ENCODE measurements around the gene PRDX5. TPM values are rescaled to one million over a fixed set of nuclear protein-coding genes. Genes with fewer than 3 reads are reported as not detected.

Gene PRDX5
- total RNA-seq, 2 experiments from 2014 or later: 31.7 to 33.1 TPM

DNA sequence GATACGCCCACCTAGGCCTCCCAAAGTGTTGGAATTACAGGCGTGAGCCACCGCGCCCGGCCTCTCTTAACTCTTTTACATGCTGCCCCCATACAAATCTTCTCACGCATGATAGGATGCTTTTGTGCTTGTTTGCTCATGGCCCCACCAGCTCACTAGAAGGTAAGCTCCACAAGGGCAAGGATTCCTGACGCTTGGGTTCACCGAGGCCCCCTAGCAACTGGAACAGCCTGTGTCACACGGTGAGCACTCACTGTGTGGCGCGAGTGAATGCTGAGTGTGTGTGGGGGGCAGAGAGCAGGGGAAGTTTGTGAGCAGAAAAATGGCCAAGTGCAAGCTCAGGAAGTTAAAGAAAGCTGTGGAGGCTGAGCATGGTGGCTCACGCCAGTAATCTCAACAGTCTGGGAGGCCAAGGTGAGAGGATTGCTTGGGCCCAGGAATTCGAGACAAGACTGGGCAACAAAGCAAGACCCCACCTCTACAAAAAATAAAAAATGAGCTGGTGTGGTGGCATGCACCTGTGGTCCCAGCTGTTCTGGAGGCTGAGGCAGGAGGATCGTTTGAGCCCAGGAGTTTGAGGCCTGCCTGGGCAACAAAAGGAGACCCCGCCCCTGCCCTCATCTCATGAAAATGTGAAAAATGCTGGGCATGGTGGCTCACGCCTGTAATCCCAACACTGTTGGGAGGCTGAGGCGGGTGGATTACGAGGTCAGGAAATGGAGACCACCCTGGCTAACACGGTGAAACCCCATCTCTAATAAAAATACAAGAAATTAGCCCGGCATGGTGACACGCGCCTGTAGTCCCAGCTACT is 35.8 kb upstream of the PRDX5 start:
- peaks cover 11% of the 10 kb centered on the region for H3K36me3 Mint-ChIP-seq (ENCODE audit: low read depth)
- Histone ChIP-seq H3K4me1 (ENCODE audit: insufficient read depth, low read length) (peaks cover 34% of the 10 kb centered on the region), H3K27ac (ENCODE audit: low read depth in 1 of 2, low read length in 2 of 2) (no peak overlapping the region), H3K36me3 (ENCODE audit: insufficient read depth, low read length) (peaks cover 19% of the 10 kb centered on the region), H3K9me3 (ENCODE audit: control insufficient read depth in 1 of 2, insufficient read depth in 1 of 2, low read length in 2 of 2) (no peaks in the 10 kb centered on the region), H3K4me3 (ENCODE audit: low read length) (no peak overlapping the region), H3K27me3 (ENCODE audit: control insufficient read depth in 1 of 2, insufficient read depth in 2 of 2, low read length in 2 of 2) (no peaks in the 10 kb centered on the region)
- no peaks in the 10 kb centered on the region for H3K27me3 Mint-ChIP-seq
- DNase-seq (no peak), ATAC-seq (ENCODE audit: poor library complexity) (no peak)
- H3K4me3 Mint-ChIP-seq: peak overlapping the region; percentile 45
- H3K27ac Mint-ChIP-seq: no peak overlapping the region
- peaks cover 21% of the 10 kb centered on the region for H3K4me1 Mint-ChIP-seq (ENCODE audit: low read depth)
- TF ChIP-seq CTCF (IDR thresholded peaks at IDR 0.05): no peak
- H3K9me3 Mint-ChIP-seq: no peaks in the 10 kb centered on the region
- intact Hi-C loops (cut with DNase I, micrococcal nuclease): no loop called here
- CTCF ChIA-PET: interaction anchor here (1.2 to 5.8 kb wide), 3 partner anchors 11 to 461 kb away, joined by 3 to 36 read pairs (median 7); no protein-coding TSS in a partner anchor
- POLR2A ChIA-PET: interaction anchor here (1.1 to 5.3 kb wide), 2 partner anchors 12 to 76 kb away, joined by 3 to 125 read pairs; partner anchors contain the start of gene FERMT3

DNA sequence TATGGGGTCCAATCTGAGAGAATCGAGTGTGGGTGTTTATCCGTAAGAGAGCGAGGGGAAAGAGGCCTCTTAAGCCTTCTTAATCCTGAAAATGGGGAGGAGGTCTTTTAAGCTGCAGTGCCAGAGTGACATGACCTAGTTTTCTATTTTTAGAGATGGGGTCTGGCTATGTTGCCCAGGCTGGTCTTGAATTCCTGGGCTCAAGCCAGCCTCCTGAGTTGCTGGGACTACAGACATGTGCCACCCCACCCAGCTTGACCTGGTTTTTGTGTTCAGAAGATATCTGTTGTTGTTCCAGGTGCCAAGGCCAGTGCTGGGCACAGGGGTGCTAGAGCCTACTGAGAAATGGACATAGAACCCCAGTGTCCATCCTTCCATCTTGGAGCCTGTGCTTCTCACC is 34.8 kb upstream of the PRDX5 start:
- no peaks in the 10 kb centered on the region for H3K27me3 ChIP-seq (ENCODE audit: control insufficient read depth in 1 of 2, insufficient read depth in 2 of 2, low read length in 2 of 2)
- no peak for TF ChIP-seq CTCF (IDR thresholded peaks at IDR 0.05)
- H3K36me3 Mint-ChIP-seq (ENCODE audit: low read depth): peaks cover 11% of the 10 kb centered on the region
- H3K27ac ChIP-seq (ENCODE audit: low read depth in 1 of 2, low read length in 2 of 2): no peak overlapping the region
- peaks cover 37% of the 10 kb centered on the region for H3K4me1 ChIP-seq (ENCODE audit: insufficient read depth, low read length)
- no peaks in the 10 kb centered on the region for H3K9me3 ChIP-seq (ENCODE audit: control insufficient read depth in 1 of 2, insufficient read depth in 1 of 2, low read length in 2 of 2)
- H3K4me3 Mint-ChIP-seq: peak overlapping the region; percentile 74
- ATAC-seq (ENCODE audit: poor library complexity): no peak
- DNase-seq: no peak
- H3K27ac Mint-ChIP-seq: peak overlapping the region; percentile 97
- H3K9me3 Mint-ChIP-seq: no peaks in the 10 kb centered on the region
- intact Hi-C loops (cut with DNase I, micrococcal nuclease): no loop called here
- peaks cover 19% of the 10 kb centered on the region for H3K36me3 ChIP-seq (ENCODE audit: insufficient read depth, low read length)
- H3K4me1 Mint-ChIP-seq (ENCODE audit: low read depth): peaks cover 21% of the 10 kb centered on the region
- ChIA-PET CTCF (interaction anchor here (1.2 to 5.8 kb wide), 4 partner anchors 12 to 460 kb away, joined by 3 to 36 read pairs (median 14); partner anchors contain the start of gene CATSPERZ), POLR2A (interaction anchor here (1.1 to 5.3 kb wide), 2 partner anchors 13 to 77 kb away, joined by 3 to 125 read pairs; partner anchors contain the start of gene FERMT3)
- H3K4me3 ChIP-seq (ENCODE audit: low read length): no peak overlapping the region
- H3K27me3 Mint-ChIP-seq: no peaks in the 10 kb centered on the region

DNA sequence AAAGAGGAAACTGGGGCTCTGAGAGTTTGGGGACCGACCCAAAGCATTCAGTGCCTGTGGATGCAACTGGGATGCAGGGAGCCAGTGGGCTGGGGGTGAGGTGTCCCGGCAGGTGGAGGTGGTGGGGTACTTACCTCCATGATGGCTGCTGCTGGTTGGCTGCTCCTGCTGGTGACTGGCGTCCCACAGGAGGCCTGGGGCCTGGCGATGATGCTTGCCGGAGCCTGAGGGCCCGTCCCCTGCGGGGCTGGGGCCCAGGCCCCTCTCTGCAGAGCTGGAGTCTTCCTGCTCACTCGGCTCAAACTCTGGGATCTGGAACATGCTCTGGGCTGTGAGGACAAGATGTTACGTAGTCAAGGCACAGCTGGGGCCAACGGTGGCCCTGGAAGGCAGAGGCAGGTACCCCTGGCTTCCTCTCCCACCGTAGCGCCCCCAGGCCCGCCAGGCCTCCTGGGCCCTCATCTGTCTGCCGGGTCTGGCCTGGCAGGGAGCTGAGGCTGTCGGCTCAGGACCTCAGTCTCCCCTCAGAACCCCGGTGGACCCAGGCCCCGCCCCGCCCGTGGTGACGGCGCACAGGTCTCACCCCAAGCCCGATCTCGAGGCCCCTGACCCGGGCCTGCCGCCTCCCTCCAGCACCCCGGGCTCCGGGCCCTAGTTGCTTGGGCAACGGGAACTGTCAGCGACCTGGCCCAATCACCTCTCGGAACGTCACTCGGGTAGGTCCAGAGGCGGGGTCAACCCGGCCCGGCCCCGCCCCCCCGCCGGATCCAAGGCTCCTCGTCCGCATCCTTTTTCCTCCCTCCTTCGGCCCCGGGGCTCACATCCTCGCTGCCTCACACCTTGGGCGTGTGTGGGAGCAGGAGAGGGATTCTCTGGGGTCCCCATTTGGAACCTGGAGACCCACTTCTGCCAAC is 33.6 kb upstream of the PRDX5 start, which contains the start of gene BAD:
TSS of gene BAD (minus strand) at position 618 of the 914 bp plus-strand sequence. CDS start at position 321, 297 bp downstream.
- no peaks in the 10 kb centered on the region for H3K27me3 ChIP-seq (ENCODE audit: control insufficient read depth in 1 of 2, insufficient read depth in 2 of 2, low read length in 2 of 2)
- peak within 1 kb of the TSS; percentile 99 to 100 for H3K27ac ChIP-seq (ENCODE audit: low read depth in 1 of 2, low read length in 2 of 2)
- Mint-ChIP-seq H3K36me3 (ENCODE audit: low read depth) (peaks cover 5% of the 10 kb centered on the region), H3K27ac (peak within 1 kb of the TSS; percentile 97), H3K9me3 (no peaks in the 10 kb centered on the region), H3K4me3 (peak within 1 kb of the TSS; percentile 93), H3K4me1 (ENCODE audit: low read depth) (peaks cover 21% of the 10 kb centered on the region), H3K27me3 (no peaks in the 10 kb centered on the region)
- ChIA-PET POLR2A (interaction anchor here (0.7 to 5.3 kb wide), 18 partner anchors 10 to 1619 kb away, joined by 3 to 125 read pairs (median 6); partner anchors contain the start of genes C11orf98, CATSPERZ, CSKMT and ESRRA), CTCF (interaction anchor here (0.9 to 5.8 kb wide), 5 partner anchors 13 to 80 kb away, joined by 3 to 36 read pairs (median 20); partner anchors contain the start of genes CATSPERZ and PRDX5)
- peaks cover 37% of the 10 kb centered on the region for H3K4me1 ChIP-seq (ENCODE audit: insufficient read depth, low read length)
- peak; percentile 87 to 95 (median 91) for DNase-seq
- no peak for TF ChIP-seq CTCF (IDR thresholded peaks at IDR 0.05)
- peak; percentile 77 for ATAC-seq (ENCODE audit: poor library complexity)
- H3K9me3 ChIP-seq (ENCODE audit: control insufficient read depth in 1 of 2, insufficient read depth in 1 of 2, low read length in 2 of 2): no peaks in the 10 kb centered on the region
- intact Hi-C loops (cut with DNase I, micrococcal nuclease): loop anchor here in 1 of 2 experiments (2.0 kb wide), 1 partner anchor 44 kb away; the partner anchor contains the start of gene FKBP2
- peaks cover 13% of the 10 kb centered on the region for H3K36me3 ChIP-seq (ENCODE audit: insufficient read depth, low read length)
- H3K4me3 ChIP-seq (ENCODE audit: low read length): peak within 1 kb of the TSS; percentile 97
